HEK293 (cell line): ENCODE results near the gene RBFOX1.

Experiments
- CTCF ChIA-PET: fragments of 350-600 bp; formaldehyde crosslinking; extraction: SDS; loops from one replicate; lab custom pipeline; 2021; ENCODE audit warnings: antibody characterized with exemption; lab: Yijun Ruan, JAX
- POLR2A ChIA-PET: fragments of 300-600 bp; formaldehyde crosslinking; extraction: SDS; loops from one replicate; lab custom pipeline; 2020; ENCODE audit warnings: antibody characterized with exemption, inconsistent platforms; lab: Yijun Ruan, JAX
- H3K27ac ChIP-seq: fragments of 200-500 bp; sonication (Bioruptor generic); 2 replicates; pipeline ENCODE4 v1.5.1; 2014; ENCODE audit warnings: low read depth, low read length, control low read depth, inconsistent platforms; ENCODE audit errors: extremely low read depth
- H3K36me3 ChIP-seq, 2 experiments: fragments of 200-500 bp in 1 of 2; sonication (Bioruptor generic) in 1 of 2; 1 replicate in 1 of 2; 2 replicates in 1 of 2; pipeline ENCODE4 v1.5.1; 2014 to 2017; ENCODE audit warnings: inconsistent platforms in 2 of 2, low read length in 2 of 2; ENCODE audit not compliant: control insufficient read depth in 2 of 2, insufficient read depth in 1 of 2
- H3K4me1 ChIP-seq: fragments of 200-500 bp; sonication (Bioruptor generic); 2 replicates; pipeline ENCODE4 v1.5.1; 2014; ENCODE audit warnings: mild to moderate bottlenecking, low read length, inconsistent platforms; ENCODE audit not compliant: control insufficient read depth, insufficient read depth
- H3K4me3 ChIP-seq: 2 replicates; pipeline ENCODE4 v1.5.1; 2011; ENCODE audit warnings: low read depth, mild to moderate bottlenecking, control low read depth, low read length, moderate library complexity
- H3K9me3 ChIP-seq: fragments of 200-500 bp; sonication (Bioruptor generic); 2 replicates; pipeline ENCODE4 v1.5.1; 2014; ENCODE audit warnings: low read depth, low read length, inconsistent platforms; ENCODE audit not compliant: control insufficient read depth, insufficient read depth
- KLF10 ChIP-seq: fragments of 450-650 bp; IDR thresholded peaks from 2 replicates; pipeline ENCODE4 v1.5.1; 2018; ENCODE audit warnings: missing biosample characterization, mild to moderate bottlenecking, missing genetic modification characterization
- REPIN1 ChIP-seq: fragments of 450-650 bp; formaldehyde crosslinking; IDR thresholded peaks from 2 replicates; pipeline ENCODE4 v1.5.1; 2017; ENCODE audit warnings: missing biosample characterization, missing genetic modification characterization, low read depth
- ZFHX2 ChIP-seq: fragments of 450-650 bp; formaldehyde crosslinking; conservative IDR thresholded peaks from 2 replicates; pipeline ENCODE4 v1.5.1; 2016; ENCODE audit warnings: missing biosample characterization, missing genetic modification characterization
- ZNF112 ChIP-seq: fragments of 450-650 bp; formaldehyde crosslinking; IDR thresholded peaks from 2 replicates; pipeline ENCODE4 v1.5.0; 2017; ENCODE audit warnings: missing biosample characterization, missing genetic modification characterization
- ZNF146 ChIP-seq: fragments of 450-650 bp; formaldehyde crosslinking; IDR thresholded peaks from 2 replicates; pipeline ENCODE4 v1.5.1; 2016; ENCODE audit warnings: missing biosample characterization, missing genetic modification characterization
- ZNF155 ChIP-seq: fragments of 450-650 bp; formaldehyde crosslinking; IDR thresholded peaks from 2 replicates; pipeline ENCODE4 v1.5.1; 2016; ENCODE audit warnings: missing biosample characterization, missing genetic modification characterization
- ZNF2 ChIP-seq: fragments of 450-650 bp; formaldehyde crosslinking; IDR thresholded peaks from 2 replicates; pipeline ENCODE4 v1.5.1; 2016; ENCODE audit warnings: missing biosample characterization, missing genetic modification characterization
- ZNF292 ChIP-seq: fragments of 450-650 bp; formaldehyde crosslinking; IDR thresholded peaks from 2 replicates; pipeline ENCODE4 v1.5.1; 2016; ENCODE audit warnings: low read depth, missing biosample characterization, missing genetic modification characterization, borderline replicate concordance
- ZNF341 ChIP-seq: fragments of 450-650 bp; formaldehyde crosslinking; IDR thresholded peaks from 2 replicates; pipeline ENCODE4; 2016; ENCODE audit warnings: low read depth, missing biosample characterization, missing genetic modification characterization
- ZNF391 ChIP-seq: fragments of 450-650 bp; formaldehyde crosslinking; IDR thresholded peaks from 2 replicates; pipeline ENCODE4 v1.5.1; 2016; ENCODE audit warnings: low read depth, missing biosample characterization, missing genetic modification characterization, borderline replicate concordance
- ZNF433 ChIP-seq: fragments of 450-650 bp; formaldehyde crosslinking; IDR thresholded peaks from 2 replicates; pipeline ENCODE4 v1.5.1; 2016; ENCODE audit warnings: missing biosample characterization, missing genetic modification characterization, low read depth
- ZNF473 ChIP-seq: fragments of 450-650 bp; formaldehyde crosslinking; IDR thresholded peaks from 2 replicates; pipeline ENCODE4 v1.5.1; 2017; ENCODE audit warnings: missing biosample characterization, missing genetic modification characterization
- ZNF513 ChIP-seq: fragments of 450-650 bp; IDR thresholded peaks from 2 replicates; pipeline ENCODE4 v1.5.1; 2018; ENCODE audit warnings: missing biosample characterization, missing genetic modification characterization
- ZNF530 ChIP-seq: fragments of 450-650 bp; formaldehyde crosslinking; IDR thresholded peaks from 2 replicates; pipeline ENCODE4 v1.5.1; 2016; ENCODE audit warnings: low read depth, missing biosample characterization, missing genetic modification characterization
- ZNF561 ChIP-seq: fragments of 450-650 bp; IDR thresholded peaks from 2 replicates; pipeline ENCODE4 v1.5.1; 2018; ENCODE audit warnings: missing biosample characterization, missing genetic modification characterization, borderline replicate concordance
- ZNF670 ChIP-seq: fragments of 450-650 bp; formaldehyde crosslinking; IDR thresholded peaks from 2 replicates; pipeline ENCODE4 v1.5.1; 2016; ENCODE audit warnings: missing biosample characterization, missing genetic modification characterization, low read depth
- ZNF677 ChIP-seq: fragments of 450-650 bp; IDR thresholded peaks from 2 replicates; pipeline ENCODE4 v1.5.0; 2018; ENCODE audit warnings: missing biosample characterization, mild to moderate bottlenecking, missing genetic modification characterization, moderate library complexity
- ZNF792 ChIP-seq: fragments of 450-650 bp; formaldehyde crosslinking; IDR thresholded peaks from 2 replicates; pipeline ENCODE4 v1.5.1; 2016; ENCODE audit warnings: missing biosample characterization, missing genetic modification characterization
- ZSCAN23 ChIP-seq: fragments of 450-650 bp; formaldehyde crosslinking; IDR thresholded peaks from 2 replicates; pipeline ENCODE4 v1.5.1; 2016; ENCODE audit warnings: missing biosample characterization, missing genetic modification characterization
- TF ChIP-seq, protein P1 (sequence below): fragments of 450-650 bp; formaldehyde crosslinking; IDR thresholded peaks from 2 replicates; pipeline ENCODE4 v1.5.1; 2016; ENCODE audit warnings: missing biosample characterization, missing genetic modification characterization, borderline replicate concordance

RBFOX1 gene

DNA sequence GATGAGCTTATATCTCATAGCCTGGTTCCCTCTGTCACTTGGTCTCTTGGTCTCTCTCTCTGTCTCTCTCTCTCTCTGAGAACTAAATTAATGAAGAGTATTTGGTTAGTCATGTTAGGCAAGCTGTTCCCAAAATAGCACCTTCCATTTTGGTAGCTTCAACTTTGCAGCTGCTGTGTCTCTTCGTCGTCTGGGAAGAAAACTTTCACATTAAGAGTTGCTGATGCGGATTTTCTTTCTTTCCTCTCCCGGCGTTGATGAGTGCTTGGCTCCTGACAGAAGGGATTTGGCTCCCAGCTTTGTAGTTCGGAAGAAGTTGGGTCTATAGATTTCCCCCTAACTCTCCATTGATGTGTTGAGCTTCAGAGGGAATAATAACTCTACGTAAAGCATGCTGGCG lies at the start of gene RBFOX1:
Gene RBFOX1, plus strand, starts transcription at position 235 of the 400 bp plus-strand sequence.
- CTCF ChIA-PET, result no interaction called here
- Histone ChIP-seq H3K4me3 (no peak within 1 kb of the TSS), H3K27ac (no peak within 1 kb of the TSS), H3K4me1 (no peaks in the 10 kb centered on the region), H3K36me3 (no peaks in the 10 kb centered on the region), H3K9me3 (no peaks in the 10 kb centered on the region)
- POLR2A ChIA-PET, result no interaction called here
- TF ChIP-seq ZNF670, result no peak
- TF ChIP-seq ZNF2 (tag by site-specific recombination), result no peak
- TF ChIP-seq ZNF792 (tag by site-specific recombination), result no peak
- TF ChIP-seq ZNF677 (tag by site-specific recombination), result no peak
- no peak for TF ChIP-seq KLF10 (tag by site-specific recombination)
- no peak for TF ChIP-seq ZNF433 (tag by site-specific recombination)
- TF ChIP-seq ZFHX2 (tag by site-specific recombination), result no peak
- TF ChIP-seq ZNF341 (tag by site-specific recombination), result no peak

GRCh38 chr16:7284780-7285179 lies 47.9 kb upstream of the RBFOX1 start:
- ChIA-PET CTCF (no interaction called here), POLR2A (no interaction called here)
- H3K27ac ChIP-seq, result no peak overlapping the region
- TF ChIP-seq ZNF292 (tag by site-specific recombination), result no peak
- TF ChIP-seq ZNF391 (tag by site-specific recombination), result no peak
- no peak for TF ChIP-seq ZSCAN23 (tag by site-specific recombination)
- no peak for TF ChIP-seq ZNF112 (tag by site-specific recombination)
- no peaks in the 10 kb centered on the region for H3K36me3 ChIP-seq
- no peak overlapping the region for H3K4me3 ChIP-seq
- no peaks in the 10 kb centered on the region for H3K9me3 ChIP-seq
- no peaks in the 10 kb centered on the region for H3K4me1 ChIP-seq

DNA sequence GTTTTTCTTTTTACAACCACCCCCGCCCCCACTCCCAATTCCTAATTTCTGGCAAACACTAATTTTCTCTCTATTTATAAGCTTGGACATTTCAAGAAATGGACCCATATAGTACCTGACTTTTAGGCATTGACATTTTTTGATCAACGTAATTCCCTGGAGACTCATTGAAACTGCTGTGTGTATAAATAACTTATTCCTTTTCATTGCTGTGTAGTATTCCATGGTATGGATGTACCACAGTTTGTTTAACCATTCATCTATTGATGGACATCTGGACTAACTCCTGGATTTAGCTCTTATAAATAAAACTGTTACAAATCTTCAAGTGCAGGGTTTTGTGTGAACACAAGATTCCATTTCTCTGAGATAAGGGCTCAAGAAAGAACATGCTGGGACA lies 47.1 kb upstream of the RBFOX1 start:
- no peak overlapping the region for H3K27ac ChIP-seq
- no peak overlapping the region for H3K4me3 ChIP-seq
- H3K9me3 ChIP-seq, result no peaks in the 10 kb centered on the region
- no peaks in the 10 kb centered on the region for H3K36me3 ChIP-seq
- ChIA-PET CTCF (interaction anchor here (0.7 kb wide), 1 partner anchor 216 kb away, joined by 4 read pairs; no protein-coding TSS in a partner anchor), POLR2A (no interaction called here)
- H3K4me1 ChIP-seq, result no peaks in the 10 kb centered on the region
- TF ChIP-seq ZNF155 (tag by site-specific recombination) (no peak), ZNF473 (tag by site-specific recombination) (no peak), ZNF530 (no peak), ZNF146 (tag by site-specific recombination) (peak; percentile 16; the same call in 1 of the 2 replicates)

GRCh38 chr16:7289299-7289698 lies 43.3 kb upstream of the RBFOX1 start:
- Histone ChIP-seq H3K4me1 (no peaks in the 10 kb centered on the region), H3K27ac (no peak overlapping the region), H3K4me3 (no peak overlapping the region), H3K9me3 (no peaks in the 10 kb centered on the region), H3K36me3 (no peaks in the 10 kb centered on the region)
- TF ChIP-seq, protein P1, sequence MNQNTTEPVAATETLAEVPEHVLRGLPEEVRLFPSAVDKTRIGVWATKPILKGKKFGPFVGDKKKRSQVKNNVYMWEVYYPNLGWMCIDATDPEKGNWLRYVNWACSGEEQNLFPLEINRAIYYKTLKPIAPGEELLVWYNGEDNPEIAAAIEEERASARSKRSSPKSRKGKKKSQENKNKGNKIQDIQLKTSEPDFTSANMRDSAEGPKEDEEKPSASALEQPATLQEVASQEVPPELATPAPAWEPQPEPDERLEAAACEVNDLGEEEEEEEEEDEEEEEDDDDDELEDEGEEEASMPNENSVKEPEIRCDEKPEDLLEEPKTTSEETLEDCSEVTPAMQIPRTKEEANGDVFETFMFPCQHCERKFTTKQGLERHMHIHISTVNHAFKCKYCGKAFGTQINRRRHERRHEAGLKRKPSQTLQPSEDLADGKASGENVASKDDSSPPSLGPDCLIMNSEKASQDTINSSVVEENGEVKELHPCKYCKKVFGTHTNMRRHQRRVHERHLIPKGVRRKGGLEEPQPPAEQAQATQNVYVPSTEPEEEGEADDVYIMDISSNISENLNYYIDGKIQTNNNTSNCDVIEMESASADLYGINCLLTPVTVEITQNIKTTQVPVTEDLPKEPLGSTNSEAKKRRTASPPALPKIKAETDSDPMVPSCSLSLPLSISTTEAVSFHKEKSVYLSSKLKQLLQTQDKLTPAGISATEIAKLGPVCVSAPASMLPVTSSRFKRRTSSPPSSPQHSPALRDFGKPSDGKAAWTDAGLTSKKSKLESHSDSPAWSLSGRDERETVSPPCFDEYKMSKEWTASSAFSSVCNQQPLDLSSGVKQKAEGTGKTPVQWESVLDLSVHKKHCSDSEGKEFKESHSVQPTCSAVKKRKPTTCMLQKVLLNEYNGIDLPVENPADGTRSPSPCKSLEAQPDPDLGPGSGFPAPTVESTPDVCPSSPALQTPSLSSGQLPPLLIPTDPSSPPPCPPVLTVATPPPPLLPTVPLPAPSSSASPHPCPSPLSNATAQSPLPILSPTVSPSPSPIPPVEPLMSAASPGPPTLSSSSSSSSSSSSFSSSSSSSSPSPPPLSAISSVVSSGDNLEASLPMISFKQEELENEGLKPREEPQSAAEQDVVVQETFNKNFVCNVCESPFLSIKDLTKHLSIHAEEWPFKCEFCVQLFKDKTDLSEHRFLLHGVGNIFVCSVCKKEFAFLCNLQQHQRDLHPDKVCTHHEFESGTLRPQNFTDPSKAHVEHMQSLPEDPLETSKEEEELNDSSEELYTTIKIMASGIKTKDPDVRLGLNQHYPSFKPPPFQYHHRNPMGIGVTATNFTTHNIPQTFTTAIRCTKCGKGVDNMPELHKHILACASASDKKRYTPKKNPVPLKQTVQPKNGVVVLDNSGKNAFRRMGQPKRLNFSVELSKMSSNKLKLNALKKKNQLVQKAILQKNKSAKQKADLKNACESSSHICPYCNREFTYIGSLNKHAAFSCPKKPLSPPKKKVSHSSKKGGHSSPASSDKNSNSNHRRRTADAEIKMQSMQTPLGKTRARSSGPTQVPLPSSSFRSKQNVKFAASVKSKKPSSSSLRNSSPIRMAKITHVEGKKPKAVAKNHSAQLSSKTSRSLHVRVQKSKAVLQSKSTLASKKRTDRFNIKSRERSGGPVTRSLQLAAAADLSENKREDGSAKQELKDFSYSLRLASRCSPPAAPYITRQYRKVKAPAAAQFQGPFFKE, result no peak
- TF ChIP-seq ZNF513 (tag by site-specific recombination) (0 out of 2 replicates have a peak, but pooled peaks have one; percentile 25), REPIN1 (tag by site-specific recombination) (no peak), ZNF561 (no peak)
- POLR2A ChIA-PET, result no interaction called here
- CTCF ChIA-PET, result no interaction called here
